ENCODE results near the gene KCNMB2.

The KCNMB2 gene

GRCh38 chr3:178810181-178810580, 273.9 kb downstream of the KCNMB2 start:
- H3K4me3 ChIP-seq = no peak overlapping the region
- TF ChIP-seq, protein P1, sequence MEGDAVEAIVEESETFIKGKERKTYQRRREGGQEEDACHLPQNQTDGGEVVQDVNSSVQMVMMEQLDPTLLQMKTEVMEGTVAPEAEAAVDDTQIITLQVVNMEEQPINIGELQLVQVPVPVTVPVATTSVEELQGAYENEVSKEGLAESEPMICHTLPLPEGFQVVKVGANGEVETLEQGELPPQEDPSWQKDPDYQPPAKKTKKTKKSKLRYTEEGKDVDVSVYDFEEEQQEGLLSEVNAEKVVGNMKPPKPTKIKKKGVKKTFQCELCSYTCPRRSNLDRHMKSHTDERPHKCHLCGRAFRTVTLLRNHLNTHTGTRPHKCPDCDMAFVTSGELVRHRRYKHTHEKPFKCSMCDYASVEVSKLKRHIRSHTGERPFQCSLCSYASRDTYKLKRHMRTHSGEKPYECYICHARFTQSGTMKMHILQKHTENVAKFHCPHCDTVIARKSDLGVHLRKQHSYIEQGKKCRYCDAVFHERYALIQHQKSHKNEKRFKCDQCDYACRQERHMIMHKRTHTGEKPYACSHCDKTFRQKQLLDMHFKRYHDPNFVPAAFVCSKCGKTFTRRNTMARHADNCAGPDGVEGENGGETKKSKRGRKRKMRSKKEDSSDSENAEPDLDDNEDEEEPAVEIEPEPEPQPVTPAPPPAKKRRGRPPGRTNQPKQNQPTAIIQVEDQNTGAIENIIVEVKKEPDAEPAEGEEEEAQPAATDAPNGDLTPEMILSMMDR (IDR thresholded peaks at IDR 0.05) = no peak
- no peak overlapping the region for H3K27ac ChIP-seq
- H3K36me3 ChIP-seq = no peaks in the 10 kb centered on the region
- H3K4me1 ChIP-seq = no peaks in the 10 kb centered on the region
- intact Hi-C loops (cut with DNase I; ENCODE audit: low total_unique reads) = no loop called here
- no peak for DNase-seq
- no peaks in the 10 kb centered on the region for H3K27me3 ChIP-seq
- H3K9me3 ChIP-seq = no peaks in the 10 kb centered on the region

DNA sequence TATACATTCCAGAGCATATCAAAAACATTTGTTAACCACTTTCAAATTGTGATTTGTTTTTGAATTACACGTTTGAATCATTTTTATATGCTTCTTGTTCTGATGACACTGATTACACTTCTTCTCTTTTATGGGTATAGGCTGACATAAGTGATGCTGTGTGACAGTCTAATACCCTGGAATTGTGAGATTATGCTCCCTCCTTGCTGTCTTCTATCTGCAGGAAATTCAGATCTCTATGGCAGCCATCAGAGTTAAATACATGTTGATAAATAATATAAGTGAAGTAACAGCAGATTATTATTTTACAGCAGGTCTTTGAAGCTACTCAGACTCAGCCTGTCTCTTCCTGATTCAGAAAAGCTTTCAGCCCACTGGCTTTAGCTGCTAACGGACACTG, 286.5 kb downstream of the KCNMB2 start:
- Histone ChIP-seq H3K27me3 (no peaks in the 10 kb centered on the region), H3K9me3 (no peaks in the 10 kb centered on the region), H3K4me1 (peaks cover 0 to 24% (median 3%) of the 10 kb centered on the region in 4 donors), H3K27ac (peak overlapping the region; percentile 46 to 56), H3K36me3 (no peaks in the 10 kb centered on the region), H3K4me3 (no peak overlapping the region)
- DNase-seq = no peak
- intact Hi-C loops (cut with DNase I; ENCODE audit: low total_unique reads) = no loop called here
- TF ChIP-seq, protein P1 (IDR thresholded peaks at IDR 0.05) = no peak

DNA sequence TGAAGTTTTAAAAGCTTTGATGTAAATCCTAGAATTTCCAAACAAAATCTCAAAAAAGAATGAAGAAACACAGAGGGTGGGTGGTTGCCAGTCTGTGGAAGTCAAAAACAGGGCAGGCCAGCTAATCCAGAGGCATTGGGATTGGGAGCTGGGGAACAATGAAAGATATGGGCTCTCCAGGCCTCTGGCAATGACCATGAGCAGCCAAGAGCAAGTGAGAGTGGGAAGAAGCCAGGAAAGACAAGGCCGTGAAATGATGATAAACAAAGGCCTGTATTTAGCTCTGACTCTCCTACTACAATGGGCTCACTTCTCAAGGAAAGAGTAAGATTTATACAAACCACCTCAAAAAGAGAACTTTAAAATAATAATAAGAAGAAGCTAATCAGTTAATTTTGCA, 286.9 kb downstream of the KCNMB2 start:
- TF ChIP-seq, protein P1 (IDR thresholded peaks at IDR 0.05) = no peak
- H3K36me3 ChIP-seq = no peaks in the 10 kb centered on the region
- no peaks in the 10 kb centered on the region for H3K27me3 ChIP-seq
- H3K4me3 ChIP-seq = no peak overlapping the region
- intact Hi-C loops (cut with DNase I; ENCODE audit: low total_unique reads) = no loop called here
- H3K9me3 ChIP-seq = no peaks in the 10 kb centered on the region
- peak overlapping the region; percentile 46 to 56 for H3K27ac ChIP-seq
- no peak for DNase-seq
- peaks cover 0 to 24% (median 3%) of the 10 kb centered on the region in 4 donors for H3K4me1 ChIP-seq

DNA sequence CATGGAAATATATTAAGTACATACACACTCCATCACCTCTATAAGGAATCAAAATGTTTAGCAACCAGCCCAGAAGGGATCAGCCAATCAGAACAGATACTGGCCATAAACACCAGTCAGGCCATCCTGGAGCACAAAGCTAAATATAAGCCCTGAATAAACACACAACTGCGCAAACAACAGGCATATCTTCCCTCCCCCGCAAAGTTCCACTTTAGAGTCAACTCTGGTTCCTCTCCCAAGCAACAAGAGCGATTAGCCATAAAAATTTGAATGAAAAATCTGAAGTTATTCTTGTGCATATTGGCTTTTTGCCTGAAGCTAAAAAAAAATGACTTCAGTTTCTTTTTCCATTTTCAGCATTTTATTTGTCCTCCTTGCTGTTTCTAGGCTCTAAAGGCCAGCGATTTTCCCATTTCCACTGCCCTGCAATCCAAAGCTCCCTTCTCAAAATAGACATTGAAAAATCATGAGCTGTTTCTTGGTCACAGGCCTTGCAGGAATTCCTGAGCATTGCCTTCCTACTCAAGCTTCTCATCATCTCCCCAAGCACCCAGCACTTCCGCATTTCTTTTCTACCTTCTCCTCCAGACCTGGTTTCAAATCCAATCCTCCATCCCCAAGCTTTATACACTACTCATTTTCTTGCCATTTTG, 287.5 kb downstream of the KCNMB2 start:
- Histone ChIP-seq H3K27ac (peak overlapping the region; percentile 46 to 56), H3K9me3 (no peaks in the 10 kb centered on the region), H3K4me1 (peaks cover 0 to 24% (median 3%) of the 10 kb centered on the region in 4 donors), H3K36me3 (no peaks in the 10 kb centered on the region), H3K27me3 (no peaks in the 10 kb centered on the region), H3K4me3 (no peak overlapping the region)
- TF ChIP-seq, protein P1 (IDR thresholded peaks at IDR 0.05) = no peak
- no peak for DNase-seq
- intact Hi-C loops (cut with DNase I; ENCODE audit: low total_unique reads) = no loop called here

DNA sequence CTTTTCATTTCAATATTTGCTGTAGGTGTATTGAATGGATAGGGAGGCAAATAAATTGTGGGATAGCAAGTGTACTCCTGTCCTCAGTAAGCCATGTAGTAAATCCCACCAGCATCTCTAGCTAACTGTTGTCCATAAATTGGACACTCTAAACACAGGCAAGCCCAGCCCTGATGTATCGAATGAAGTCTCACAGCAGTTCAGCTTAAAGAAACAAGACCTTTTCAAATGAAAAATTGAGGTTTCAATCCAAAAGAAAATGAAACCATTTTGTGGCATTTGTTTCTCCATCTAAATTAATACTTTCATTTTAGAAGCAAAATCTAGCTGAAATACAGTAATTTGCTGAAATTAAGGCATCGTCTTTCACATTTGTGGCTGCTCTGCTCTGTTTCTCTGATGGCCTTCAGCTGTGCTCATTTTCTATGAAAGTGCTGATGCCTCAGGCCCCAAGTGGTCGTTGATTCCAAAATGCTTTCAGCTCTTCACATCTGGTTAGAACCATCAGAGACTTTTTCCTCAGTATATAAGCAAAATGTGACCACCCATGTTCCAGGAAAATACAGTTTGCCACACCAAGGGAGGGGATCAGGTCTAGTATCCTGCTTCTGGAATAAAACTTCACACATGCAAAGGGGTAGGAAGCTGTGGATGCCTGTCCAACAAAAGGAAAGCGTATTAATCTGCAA, 290.3 kb downstream of the KCNMB2 start:
- no peak for DNase-seq
- Histone ChIP-seq H3K36me3 (no peaks in the 10 kb centered on the region), H3K4me3 (no peak overlapping the region), H3K4me1 (peaks cover 0 to 24% (median 3%) of the 10 kb centered on the region in 4 donors), H3K27me3 (no peaks in the 10 kb centered on the region), H3K27ac (no peak overlapping the region), H3K9me3 (no peaks in the 10 kb centered on the region)
- TF ChIP-seq, protein P1 (IDR thresholded peaks at IDR 0.05) = no peak
- intact Hi-C loops (cut with DNase I; ENCODE audit: low total_unique reads) = no loop called here

All from tibial artery (tissue), 4 donors.